HG02943 (cell line): ENCODE data around the gene OR2K2.
"Not testable (repeated sequence)": the region's sequence is repeated elsewhere in the genome, so short reads cannot be mapped to it uniquely, and the experiment has no call there.

Source experiments
- ATAC-seq: cut with Tn5 transposase; IDR thresholded peaks from one replicate; pipeline ENCODE4 v1.9.1; 2021; ENCODE audit warnings: mild to moderate bottlenecking, low read depth, moderate library complexity; ENCODE audit not compliant: unreplicated experiment

Gene OR2K2

DNA sequence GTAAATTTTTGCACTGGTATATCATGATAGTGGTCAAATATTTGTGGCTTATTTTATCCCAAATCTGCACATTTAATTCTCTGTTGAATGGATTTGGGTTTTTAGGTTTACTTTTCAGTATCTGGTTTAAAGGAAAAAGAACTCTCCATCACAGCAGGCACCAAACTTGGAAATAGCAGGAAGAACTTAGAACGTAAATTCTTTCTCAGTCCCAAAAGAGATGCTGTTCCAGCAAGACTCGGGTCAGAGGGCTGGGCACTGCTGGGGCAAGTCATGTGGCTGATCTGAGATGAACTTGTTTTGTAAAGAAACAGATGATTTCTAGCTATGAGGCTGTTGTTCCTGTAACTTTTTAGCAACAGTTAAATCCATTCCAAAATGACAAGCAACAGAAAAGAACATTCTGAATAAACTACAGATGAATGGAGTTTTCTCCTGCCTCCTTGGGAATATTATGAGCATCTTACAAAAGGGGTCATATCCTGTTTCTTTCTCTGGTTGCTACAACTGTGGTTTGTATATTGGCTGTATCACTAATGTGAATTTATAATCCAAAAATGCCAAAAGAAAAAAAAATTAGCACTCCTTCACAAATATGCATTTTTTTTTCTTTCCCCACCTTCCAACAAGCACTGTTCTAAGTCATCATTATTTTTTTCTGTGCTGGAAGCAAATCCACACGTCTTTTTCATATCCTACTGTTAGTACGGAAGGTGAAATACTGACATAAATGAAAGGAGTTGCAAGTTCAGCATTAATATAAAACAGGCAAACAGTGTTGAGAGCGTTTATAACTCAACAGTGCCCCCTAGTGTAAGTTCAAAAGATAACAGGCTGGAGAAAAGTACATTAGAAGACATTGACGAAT lies 31.1 kb downstream of the OR2K2 start:
- ATAC-seq, result no peak

DNA sequence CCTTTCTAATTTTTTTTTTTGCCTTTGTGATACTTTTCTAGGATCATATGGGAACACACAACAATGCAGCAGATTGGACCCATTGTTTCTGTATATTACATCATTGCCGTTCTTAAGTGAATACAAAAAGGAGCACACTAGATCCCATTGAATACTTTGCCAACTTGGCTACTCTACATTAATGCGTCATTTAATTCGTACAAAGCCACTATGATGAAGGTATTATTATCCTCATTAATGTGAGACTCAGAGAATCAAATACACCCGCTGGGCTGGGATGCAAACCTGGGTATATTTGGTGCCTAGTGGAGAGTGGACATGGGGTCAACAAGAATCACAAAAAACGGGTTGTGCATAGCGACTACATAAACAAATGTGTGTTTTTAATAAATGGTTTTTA lies 31.9 kb downstream of the OR2K2 start:
- ATAC-seq, result no peak

DNA sequence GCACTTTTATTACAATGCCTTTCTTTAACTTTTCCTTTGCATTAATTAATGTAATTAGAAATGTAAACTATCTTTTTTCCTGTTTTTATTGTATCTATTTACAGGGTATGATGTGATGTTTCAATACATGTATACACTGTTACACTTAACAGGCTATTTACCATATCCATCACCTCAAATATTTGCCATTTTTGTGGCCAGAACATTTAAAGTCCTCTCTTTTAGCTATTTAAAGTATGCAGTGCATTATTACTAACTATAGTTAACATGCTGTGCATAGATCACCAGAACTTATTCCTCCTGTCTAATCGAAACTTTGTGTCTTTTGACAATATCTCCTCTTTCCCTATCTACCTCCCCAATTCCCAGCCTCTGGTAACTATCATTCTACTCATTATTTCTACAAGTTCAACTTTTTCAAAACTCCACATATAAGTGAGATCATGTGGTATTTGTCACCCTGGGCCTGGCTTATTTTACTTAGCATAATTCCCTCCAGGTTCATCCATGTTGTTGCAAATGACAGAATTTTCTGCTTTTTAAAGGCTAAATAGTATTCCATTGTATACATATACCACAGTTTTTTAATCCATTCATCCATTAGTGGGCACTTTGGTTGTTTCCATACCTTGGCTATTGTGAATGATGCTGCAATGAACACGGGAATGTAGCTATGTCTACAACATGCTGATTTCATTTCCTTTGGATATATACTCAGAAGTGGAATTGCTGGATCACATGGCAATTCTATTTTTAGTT lies 32.8 kb downstream of the OR2K2 start:
- no peak for ATAC-seq

DNA sequence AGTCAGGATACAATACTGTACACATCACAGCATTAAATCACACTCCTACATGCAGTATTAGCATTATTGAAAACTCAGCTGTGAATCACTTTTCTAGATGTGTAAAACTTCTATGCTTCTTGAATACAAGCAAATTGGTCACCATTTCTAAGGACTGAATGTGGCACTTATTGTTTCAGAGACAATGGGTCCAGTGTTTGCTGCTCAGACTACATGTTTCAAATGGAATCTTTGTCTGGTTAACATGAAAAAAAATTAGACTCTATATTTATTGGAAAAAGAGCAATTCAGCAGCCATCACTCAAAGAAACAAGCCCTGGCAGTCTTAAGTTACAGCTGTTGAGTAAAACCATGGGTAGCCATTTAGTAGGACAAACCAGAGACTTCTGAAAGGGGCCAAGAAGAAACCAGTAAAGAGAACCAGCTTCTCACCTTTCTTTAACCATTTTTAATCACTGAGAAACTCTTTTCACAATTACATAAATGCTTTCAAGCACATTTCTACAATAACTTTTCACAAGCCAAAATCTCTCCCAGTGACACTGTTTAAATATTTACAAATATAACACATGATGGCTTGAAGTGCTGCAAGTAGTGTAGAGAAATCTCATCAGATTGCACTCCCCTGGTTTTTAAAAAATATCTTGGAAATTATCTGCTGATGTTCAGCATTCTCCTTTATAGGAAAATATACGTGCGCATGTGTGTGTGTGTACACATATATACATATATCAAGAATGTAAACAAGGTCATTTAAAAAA lies 35.2 kb downstream of the OR2K2 start:
- no peak for ATAC-seq

DNA sequence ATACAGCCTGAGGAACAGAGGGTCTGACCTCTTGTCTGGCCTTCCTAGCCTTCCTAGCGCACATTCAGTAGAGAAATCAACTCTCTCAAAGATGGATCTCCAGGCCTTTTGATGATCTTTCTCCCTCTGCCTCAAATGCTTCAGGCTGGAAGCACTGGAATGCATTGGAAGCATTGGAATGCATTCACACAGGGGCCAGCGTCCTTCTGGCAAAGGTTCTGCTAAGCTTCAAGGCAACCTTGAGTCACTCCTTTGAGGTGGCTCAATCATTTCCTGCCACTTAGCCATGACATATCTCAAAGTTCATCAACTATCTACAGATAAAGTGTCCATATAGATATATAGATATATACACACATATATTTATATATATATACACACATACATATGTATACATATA lies 42.9 kb downstream of the OR2K2 start:
- no peak for ATAC-seq

DNA sequence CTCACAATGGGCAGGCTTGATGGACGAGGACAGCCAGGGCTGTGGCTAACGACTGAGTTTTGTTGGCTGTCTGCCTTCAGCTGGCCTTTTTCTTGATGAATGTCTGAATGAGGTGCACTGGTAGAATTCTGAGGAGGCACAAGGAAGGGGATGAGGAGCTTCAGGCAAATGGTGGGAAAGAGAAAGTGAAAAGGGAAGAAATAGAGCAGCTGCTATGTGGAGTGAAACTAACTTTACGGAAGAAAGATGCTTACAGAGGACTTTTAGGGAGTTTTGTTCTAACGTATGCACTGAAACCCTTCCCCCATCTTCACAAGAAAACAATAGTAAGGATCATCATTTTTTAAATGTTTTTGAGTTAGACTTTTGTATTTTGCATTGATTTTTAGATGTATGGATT lies 45.3 kb downstream of the OR2K2 start:
- no peak for ATAC-seq

DNA sequence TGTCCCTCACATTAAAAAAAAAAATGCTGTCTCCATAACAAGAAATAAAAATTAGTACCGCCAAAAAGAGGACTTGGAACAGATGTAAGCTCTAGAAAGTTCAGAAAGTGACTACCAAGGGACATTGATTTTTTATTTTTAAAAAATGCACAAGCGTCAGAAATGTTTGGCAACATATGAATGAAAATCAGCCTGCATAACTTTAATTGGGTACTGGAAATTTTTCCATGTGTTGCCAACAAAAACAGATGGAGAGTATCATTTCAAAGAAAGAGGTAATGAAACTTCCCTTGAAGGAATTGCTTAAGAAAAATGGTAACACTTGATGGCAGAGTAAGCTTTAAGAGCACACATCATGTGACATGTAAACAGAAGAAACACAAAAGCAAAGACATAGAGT lies 47.2 kb downstream of the OR2K2 start:
- no peak for ATAC-seq

DNA sequence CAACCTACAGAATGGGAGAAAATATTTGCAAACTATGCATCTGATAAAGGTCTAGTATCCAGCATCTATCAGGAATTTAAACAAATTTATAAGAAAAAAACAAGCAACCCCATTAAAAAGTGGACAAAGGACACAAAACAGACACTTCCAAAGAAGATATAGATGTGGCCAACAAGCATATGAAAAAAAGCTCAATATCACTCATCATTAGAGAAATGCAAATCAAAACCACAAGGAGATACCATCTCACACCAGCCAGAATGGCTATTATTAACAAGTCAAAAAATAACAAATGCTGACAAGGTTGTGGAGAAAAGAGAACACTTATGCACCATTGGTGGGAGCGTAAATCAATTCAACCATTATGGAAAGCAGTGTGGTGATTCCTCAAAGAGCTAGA lies 49.2 kb downstream of the OR2K2 start:
- not testable (repeated sequence) for ATAC-seq
